Thymus (tissue), 11 donors: Measurements from ENCODE around the gene CNKSR3. TPM values are rescaled to one million over a fixed set of nuclear protein-coding genes. Genes with fewer than 3 reads are reported as not detected.

Source experiments
- DNase-seq, 9 donors: peaks; one replicate each; pipeline ENCODE4 v3.0.0-alpha.2; 2013; ENCODE audit warnings: low spot score in 9 of 9, low read depth in 6 of 9, missing footprints in 1 of 9
- H3K27ac ChIP-seq, 2 donors: one replicate each; pipeline ENCODE4 v1.5.1; 2013; ENCODE audit warnings: control low read depth in 1 of 2, low read depth in 1 of 2, low read length in 1 of 2, mild to moderate bottlenecking in 1 of 2, moderate library complexity in 1 of 2
- H3K27me3 ChIP-seq, 2 donors: one replicate each; pipeline ENCODE4 v1.5.1; 2013; ENCODE audit warnings: low read length in 1 of 2; ENCODE audit not compliant: control insufficient read depth in 2 of 2, insufficient read depth in 1 of 2
- H3K36me3 ChIP-seq, 2 donors: one replicate each; pipeline ENCODE4 v1.5.1; 2013; ENCODE audit warnings: low read length in 1 of 2, mild to moderate bottlenecking in 1 of 2, moderate library complexity in 1 of 2; ENCODE audit not compliant: control insufficient read depth in 2 of 2, insufficient read depth in 2 of 2
- H3K4me1 ChIP-seq, 2 donors: one replicate each; pipeline ENCODE4 v1.5.1; 2013; ENCODE audit warnings: low read length in 2 of 2; ENCODE audit not compliant: control insufficient read depth in 2 of 2, insufficient read depth in 2 of 2
- H3K4me3 ChIP-seq, 2 donors: one replicate each; pipeline ENCODE4 v1.5.1; 2013; ENCODE audit warnings: low read length in 2 of 2, control low read depth in 1 of 2, mild to moderate bottlenecking in 1 of 2
- H3K9me3 ChIP-seq, 2 donors: one replicate each; pipeline ENCODE4 v1.5.1; 2013; ENCODE audit warnings: low read length in 1 of 2, mild to moderate bottlenecking in 1 of 2; ENCODE audit not compliant: control insufficient read depth in 2 of 2, insufficient read depth in 1 of 2
- WGBS: extraction: QIAGEN DNeasy Blood & Tissue Kit; methylation state at CpG from one replicate; pipeline ENCODE4 v1.1.7; 2013; 5-methylcytosine and 5-hydroxymethylcytosine counted together
- polyA plus RNA-seq: library from polyadenylated mRNA; stranded (reverse); fragments of 200-250 nt; gene quantifications from one replicate; pipeline ENCODE4 v1.2.3, GENCODE V29; 2013
- total RNA-seq: library from RNA; stranded (reverse); fragments of 120-200 nt; gene quantifications from one replicate; pipeline ENCODE4 v1.2.4, GENCODE V29; 2013
- donor health status: healthy.

The CNKSR3 gene
- total and polyA plus RNA-seq, 2 donors, result 5.4 to 8.2 TPM

DNA sequence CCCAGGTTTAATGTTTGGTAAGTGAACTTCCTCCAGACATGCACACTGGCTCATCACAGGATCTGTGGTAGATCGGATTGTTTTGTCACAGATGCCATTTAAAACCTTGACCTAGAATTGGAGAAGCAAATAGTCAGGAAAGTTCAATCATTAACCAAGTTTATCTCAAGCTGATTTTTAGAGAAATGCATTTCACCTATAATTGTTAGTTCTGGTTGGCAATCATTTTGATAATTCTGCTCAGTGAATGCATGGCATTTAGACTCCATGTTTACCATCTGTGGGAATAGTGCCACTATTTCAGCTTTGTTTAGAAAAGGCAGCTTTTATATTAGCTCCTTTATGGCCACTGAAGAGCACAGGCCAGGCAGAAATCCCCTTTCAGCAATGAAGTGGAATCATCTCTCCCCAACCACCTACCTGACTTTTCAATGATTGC, 80.0 kb downstream of the CNKSR3 start:
- no peaks in the 10 kb centered on the region for H3K4me1 ChIP-seq
- DNase-seq, result no peak
- no peaks in the 10 kb centered on the region for H3K9me3 ChIP-seq
- 91% methylated on average over 1 of the region's 1 CpG for WGBS
- H3K27me3 ChIP-seq, result no peaks in the 10 kb centered on the region
- H3K27ac ChIP-seq, result no peak overlapping the region
- no peak overlapping the region for H3K4me3 ChIP-seq
- no peaks in the 10 kb centered on the region for H3K36me3 ChIP-seq

DNA sequence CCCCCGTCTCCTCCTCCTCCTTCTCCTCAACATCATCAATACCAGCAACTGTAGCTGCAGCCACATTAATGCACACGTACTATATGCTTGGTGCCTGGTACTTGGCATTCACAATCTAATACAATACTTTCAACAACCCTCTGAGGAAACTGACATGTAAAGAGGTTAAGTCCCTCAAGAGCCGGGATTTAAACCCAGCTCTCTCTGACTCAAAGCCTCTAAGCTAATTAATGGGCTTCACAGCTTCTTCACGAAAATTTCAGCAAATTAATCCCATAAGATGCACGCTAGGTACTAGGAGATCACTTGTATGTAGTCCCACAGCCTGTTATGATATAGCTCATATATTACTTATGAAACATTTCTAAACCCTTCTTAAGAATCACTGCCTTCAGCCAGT, 80.8 kb downstream of the CNKSR3 start:
- WGBS, result 97% methylated on average over 5 of the region's 5 CpGs
- H3K27me3 ChIP-seq, result no peaks in the 10 kb centered on the region
- H3K4me1 ChIP-seq, result no peaks in the 10 kb centered on the region
- no peak for DNase-seq
- no peak overlapping the region for H3K4me3 ChIP-seq
- H3K9me3 ChIP-seq, result no peaks in the 10 kb centered on the region
- H3K27ac ChIP-seq, result no peak overlapping the region
- no peaks in the 10 kb centered on the region for H3K36me3 ChIP-seq

DNA sequence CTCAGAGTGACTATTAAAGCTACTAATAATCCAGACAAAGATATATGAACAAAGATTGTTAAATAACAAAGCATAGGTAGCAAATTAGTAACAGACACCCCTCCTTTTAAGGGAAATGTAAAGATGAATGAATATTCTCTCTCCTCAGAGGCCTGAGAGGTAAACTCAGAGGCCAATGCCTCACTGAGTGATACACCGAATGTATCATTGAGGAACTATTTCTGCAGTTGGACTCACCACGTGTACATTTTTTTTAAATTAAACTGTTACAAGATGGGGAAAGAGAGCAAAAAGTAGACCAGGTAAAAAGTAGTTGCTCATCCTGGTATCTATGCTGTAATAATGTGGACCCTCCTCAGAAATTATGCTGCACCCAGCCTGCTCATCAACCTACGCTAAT, 81.6 kb downstream of the CNKSR3 start:
- Histone ChIP-seq H3K4me1 (no peaks in the 10 kb centered on the region), H3K27ac (no peak overlapping the region), H3K36me3 (no peaks in the 10 kb centered on the region), H3K27me3 (no peaks in the 10 kb centered on the region), H3K9me3 (no peaks in the 10 kb centered on the region), H3K4me3 (no peak overlapping the region)
- 96% methylated on average over 3 of the region's 3 CpGs for WGBS
- DNase-seq, result no peak

DNA sequence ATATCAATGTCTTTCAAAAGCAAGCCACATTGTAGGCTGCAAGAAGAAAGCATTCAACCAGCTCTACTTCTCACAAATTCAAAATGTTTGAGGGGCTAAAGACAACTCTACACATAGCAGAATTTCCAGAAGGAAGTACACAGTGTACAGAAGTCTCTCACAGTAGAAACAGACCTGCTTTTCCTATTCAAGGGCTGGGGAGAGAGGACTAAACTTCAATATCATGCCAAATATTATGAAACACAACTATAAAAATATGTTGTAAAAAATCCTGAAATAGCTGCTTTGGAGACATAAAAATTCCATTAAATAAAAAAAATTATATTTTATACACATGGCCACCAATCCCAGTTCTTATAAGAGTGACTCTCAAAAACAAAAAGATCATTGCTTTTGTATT, 83.0 kb downstream of the CNKSR3 start:
- H3K27ac ChIP-seq, result no peak overlapping the region
- H3K9me3 ChIP-seq, result no peaks in the 10 kb centered on the region
- DNase-seq, result no peak
- H3K36me3 ChIP-seq, result no peaks in the 10 kb centered on the region
- H3K27me3 ChIP-seq, result no peaks in the 10 kb centered on the region
- H3K4me3 ChIP-seq, result no peak overlapping the region
- no peaks in the 10 kb centered on the region for H3K4me1 ChIP-seq

DNA sequence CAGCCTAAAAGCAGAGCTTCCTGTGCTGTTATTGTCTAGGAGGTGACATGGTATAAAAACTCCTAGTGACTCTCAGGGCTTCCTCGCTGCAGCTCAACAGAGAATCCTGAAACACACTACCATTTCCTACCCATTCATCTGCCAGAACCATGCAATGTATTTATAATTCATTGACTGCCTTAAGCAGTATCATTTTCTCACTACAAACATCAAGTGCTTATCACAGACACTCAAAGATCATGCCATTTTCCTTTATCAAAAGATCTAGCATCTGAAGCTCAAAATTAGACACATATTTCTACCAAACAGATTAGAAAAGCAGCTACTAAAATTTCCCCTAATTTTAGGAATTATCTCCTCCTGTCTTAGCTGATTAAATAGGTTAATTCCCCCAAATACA, 83.5 kb downstream of the CNKSR3 start:
- 94% methylated on average over 1 of the region's 1 CpG for WGBS
- H3K27me3 ChIP-seq, result no peaks in the 10 kb centered on the region
- no peak overlapping the region for H3K4me3 ChIP-seq
- H3K9me3 ChIP-seq, result no peaks in the 10 kb centered on the region
- no peaks in the 10 kb centered on the region for H3K36me3 ChIP-seq
- no peak overlapping the region for H3K27ac ChIP-seq
- H3K4me1 ChIP-seq, result no peaks in the 10 kb centered on the region
- no peak for DNase-seq

DNA sequence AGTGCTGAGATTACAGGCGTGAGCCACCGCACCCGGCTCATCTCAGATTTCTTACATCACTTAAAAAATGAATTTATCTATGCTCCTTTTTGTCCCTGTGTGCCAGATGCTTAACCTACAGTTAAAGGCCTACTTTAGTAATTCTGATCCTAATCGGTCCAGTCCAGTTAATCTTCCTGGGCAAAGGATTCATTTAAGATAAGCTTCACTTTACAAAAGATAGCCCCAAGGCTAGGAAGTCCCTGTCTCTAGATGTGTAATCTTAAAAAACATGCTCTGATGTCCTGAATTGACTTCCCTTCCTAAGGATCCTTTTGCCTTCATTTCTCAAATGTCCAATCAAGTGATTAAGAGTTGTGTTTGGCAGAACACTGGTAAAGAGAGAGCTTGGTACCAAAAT, 85.5 kb downstream of the CNKSR3 start:
- H3K27me3 ChIP-seq, result no peaks in the 10 kb centered on the region
- H3K4me3 ChIP-seq, result no peak overlapping the region
- no peaks in the 10 kb centered on the region for H3K36me3 ChIP-seq
- 97% methylated on average over 4 of the region's 4 CpGs for WGBS
- no peaks in the 10 kb centered on the region for H3K4me1 ChIP-seq
- no peak for DNase-seq
- no peak overlapping the region for H3K27ac ChIP-seq
- H3K9me3 ChIP-seq, result no peaks in the 10 kb centered on the region

DNA sequence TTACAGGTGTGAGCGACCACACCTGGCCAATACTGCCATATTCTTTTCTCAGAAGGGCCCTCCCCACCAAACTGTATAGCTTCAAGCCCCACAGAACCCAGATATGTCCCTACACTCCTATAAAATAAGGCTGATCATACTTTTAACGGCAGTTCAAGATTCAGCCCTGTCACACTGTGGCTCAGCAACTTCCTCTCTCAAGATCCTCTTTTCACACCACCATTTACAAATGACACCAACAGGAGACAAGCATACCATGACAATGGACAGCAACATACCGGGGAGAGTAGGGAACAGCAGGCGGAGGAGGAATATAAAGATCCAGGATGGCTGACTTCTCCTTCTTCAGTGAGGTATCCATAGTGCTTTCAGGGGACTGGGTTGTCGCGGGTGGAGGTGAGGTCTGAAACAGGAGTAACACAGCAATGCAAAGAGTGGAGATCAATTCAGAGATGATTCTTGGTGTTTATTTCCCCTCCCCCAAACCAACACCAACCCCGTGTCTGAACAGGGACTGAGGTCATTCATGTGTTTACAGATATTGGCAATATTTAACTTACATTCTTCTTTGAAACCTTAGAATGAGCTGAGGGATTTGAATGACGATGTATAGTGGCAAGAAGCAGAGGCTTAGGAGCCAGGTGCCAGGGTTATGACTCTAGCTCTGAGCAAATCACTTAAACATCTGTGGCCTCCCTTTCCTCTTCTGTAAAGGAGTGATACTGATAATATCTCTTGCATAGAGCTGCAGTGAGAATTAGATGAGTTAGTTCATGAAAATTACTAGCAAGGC, 96.3 kb downstream of the CNKSR3 start:
- Histone ChIP-seq H3K27me3 (no peaks in the 10 kb centered on the region), H3K4me3 (no peak overlapping the region), H3K4me1 (peaks cover 0 to 7% of the 10 kb centered on the region in 2 donors), H3K36me3 (no peaks in the 10 kb centered on the region), H3K27ac (no peak overlapping the region), H3K9me3 (no peaks in the 10 kb centered on the region)
- WGBS, result 72% methylated on average over 8 of the region's 8 CpGs
- DNase-seq, result peak in 1 of 9 donors; percentile 34

DNA sequence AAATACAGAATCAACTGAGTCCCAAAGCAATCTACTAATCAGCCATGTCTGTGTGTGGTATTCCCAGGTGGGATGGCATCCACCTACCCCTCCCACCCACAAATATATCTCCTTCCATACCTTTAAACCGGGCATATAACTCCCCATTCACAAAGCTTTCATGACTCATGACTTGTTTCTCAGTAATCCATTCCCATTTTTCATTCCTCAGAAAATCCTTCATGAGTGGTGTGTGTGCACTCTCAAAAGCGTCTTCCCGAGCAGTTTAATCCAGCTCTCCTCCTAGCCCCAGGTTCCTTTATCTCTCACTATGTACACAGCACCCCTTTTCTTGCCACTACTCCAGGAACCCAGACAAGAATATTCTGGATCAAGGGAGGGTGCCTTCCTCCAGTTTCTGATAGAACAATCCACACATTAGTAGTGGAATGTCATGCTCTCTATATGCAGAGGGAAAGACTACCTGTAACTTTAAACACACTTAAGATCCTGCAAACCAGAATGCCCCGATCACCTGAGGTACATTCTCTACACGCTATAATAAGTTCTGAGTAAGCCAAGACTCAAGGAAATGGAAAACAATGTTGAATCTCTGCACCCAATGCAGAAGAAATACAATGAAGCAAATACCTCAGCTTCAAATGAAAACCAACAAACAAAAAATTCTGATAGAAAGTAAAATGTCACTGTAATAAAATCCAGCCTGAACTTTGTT, 98.2 kb downstream of the CNKSR3 start:
- Histone ChIP-seq H3K4me3 (no peak overlapping the region), H3K9me3 (no peaks in the 10 kb centered on the region), H3K4me1 (peaks cover 0 to 7% of the 10 kb centered on the region in 2 donors), H3K36me3 (no peaks in the 10 kb centered on the region), H3K27me3 (no peaks in the 10 kb centered on the region), H3K27ac (no peak overlapping the region)
- DNase-seq, result no peak
- WGBS, result 87% methylated on average over 5 of the region's 5 CpGs

DNA sequence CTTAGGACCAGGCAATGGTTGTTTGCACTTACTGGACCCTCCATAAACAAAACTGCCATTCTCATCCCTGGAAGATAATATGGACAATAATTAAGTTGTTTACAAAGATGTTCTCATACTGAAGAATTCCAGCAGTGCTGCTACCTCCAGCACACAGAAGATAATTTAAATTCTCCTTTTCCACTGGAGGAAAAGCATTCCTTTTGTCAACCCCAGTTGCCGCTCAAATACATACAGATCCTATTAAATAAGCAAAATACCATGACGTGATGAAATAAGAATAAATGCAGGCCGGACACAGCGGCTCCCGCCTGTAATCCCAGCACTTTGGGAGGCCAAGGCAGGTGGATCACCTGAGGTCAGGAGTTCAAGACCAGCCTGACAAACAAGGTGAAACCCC, 99.4 kb downstream of the CNKSR3 start:
- no peaks in the 10 kb centered on the region for H3K9me3 ChIP-seq
- no peak overlapping the region for H3K4me3 ChIP-seq
- peaks cover 0 to 7% of the 10 kb centered on the region in 2 donors for H3K4me1 ChIP-seq
- DNase-seq, result no peak
- WGBS, result 97% methylated on average over 5 of the region's 5 CpGs
- H3K27me3 ChIP-seq, result no peaks in the 10 kb centered on the region
- peak overlapping the region in 1 of 2 donors; percentile 54 for H3K27ac ChIP-seq
- H3K36me3 ChIP-seq, result no peaks in the 10 kb centered on the region
